ENCODE measurements around the gene ADARB1. TPM values are rescaled to one million over a fixed set of nuclear protein-coding genes. Genes with fewer than 3 reads are reported as not detected.

The ADARB1 gene
- total RNA-seq, 2 experiments from 2014 or later: 27.5 to 28.6 TPM

GRCh38 chr21:45187646-45188045 is 113.3 kb downstream of the ADARB1 start:
- ATAC-seq (ENCODE audit: poor library complexity): no peak
- no peaks in the 10 kb centered on the region for H3K4me1 ChIP-seq (ENCODE audit: insufficient read depth, low read length)
- no peak overlapping the region for H3K27ac ChIP-seq (ENCODE audit: low read depth in 1 of 2, low read length in 2 of 2)
- ChIA-PET CTCF (no interaction called here), POLR2A (no interaction called here)
- Mint-ChIP-seq H3K4me1 (ENCODE audit: low read depth) (no peaks in the 10 kb centered on the region), H3K36me3 (ENCODE audit: low read depth) (peaks cover 99% of the 10 kb centered on the region), H3K27me3 (no peaks in the 10 kb centered on the region), H3K9me3 (peaks cover 19% of the 10 kb centered on the region), H3K4me3 (no peak overlapping the region), H3K27ac (no peak overlapping the region)
- TF ChIP-seq CTCF (IDR thresholded peaks at IDR 0.05): no peak
- H3K27me3 ChIP-seq (ENCODE audit: control insufficient read depth in 1 of 2, insufficient read depth in 2 of 2, low read length in 2 of 2): no peaks in the 10 kb centered on the region
- H3K36me3 ChIP-seq (ENCODE audit: insufficient read depth, low read length): peaks cover 85% of the 10 kb centered on the region
- H3K4me3 ChIP-seq (ENCODE audit: low read length): no peak overlapping the region
- peaks cover 6 to 45% of the 10 kb centered on the region in 2 experiments for H3K9me3 ChIP-seq (ENCODE audit: control insufficient read depth in 1 of 2, insufficient read depth in 1 of 2, low read length in 2 of 2)
- intact Hi-C loops (cut with DNase I, micrococcal nuclease): no loop called here
- no peak for DNase-seq

DNA sequence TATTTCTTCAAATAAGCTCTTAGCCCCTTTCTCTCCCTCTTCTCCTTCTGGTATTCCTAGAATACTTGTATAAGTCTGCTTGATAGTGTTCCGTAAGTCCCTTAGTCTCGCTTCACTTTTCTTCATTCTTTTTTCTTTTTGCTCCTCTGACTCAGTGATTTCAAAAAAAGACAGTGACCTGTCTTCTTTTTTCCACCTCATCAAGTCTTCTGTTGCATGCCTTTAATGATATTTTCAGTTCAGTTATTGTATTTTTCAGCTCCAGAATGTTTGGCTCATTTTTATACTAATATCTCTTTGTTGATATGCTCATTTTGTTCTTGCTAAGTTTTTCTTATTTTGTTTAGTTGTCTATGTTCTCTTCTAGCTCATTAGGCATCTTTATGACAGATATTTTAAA is 115.6 kb downstream of the ADARB1 start:
- Histone ChIP-seq H3K4me1 (ENCODE audit: insufficient read depth, low read length) (no peaks in the 10 kb centered on the region), H3K36me3 (ENCODE audit: insufficient read depth, low read length) (peaks cover 68% of the 10 kb centered on the region), H3K4me3 (ENCODE audit: low read length) (no peak overlapping the region), H3K27ac (ENCODE audit: low read depth in 1 of 2, low read length in 2 of 2) (no peak overlapping the region), H3K27me3 (ENCODE audit: control insufficient read depth in 1 of 2, insufficient read depth in 2 of 2, low read length in 2 of 2) (no peaks in the 10 kb centered on the region), H3K9me3 (ENCODE audit: control insufficient read depth in 1 of 2, insufficient read depth in 1 of 2, low read length in 2 of 2) (peaks cover 6 to 45% of the 10 kb centered on the region in 2 experiments)
- Mint-ChIP-seq H3K9me3 (peaks cover 19% of the 10 kb centered on the region), H3K36me3 (ENCODE audit: low read depth) (peaks cover 96% of the 10 kb centered on the region), H3K4me3 (no peak overlapping the region), H3K4me1 (ENCODE audit: low read depth) (no peaks in the 10 kb centered on the region), H3K27me3 (no peaks in the 10 kb centered on the region), H3K27ac (no peak overlapping the region)
- intact Hi-C loops (cut with DNase I, micrococcal nuclease): loop anchor here in 1 of 2 experiments (1.0 kb wide), 1 partner anchor 28 kb away; no protein-coding TSS in a partner anchor
- TF ChIP-seq CTCF (IDR thresholded peaks at IDR 0.05): no peak
- ChIA-PET POLR2A (no interaction called here), CTCF (interaction anchor here (0.9 kb wide), 1 partner anchor 15 kb away, joined by 3 read pairs; no protein-coding TSS in a partner anchor)
- DNase-seq: no peak
- no peak for ATAC-seq (ENCODE audit: poor library complexity)

DNA sequence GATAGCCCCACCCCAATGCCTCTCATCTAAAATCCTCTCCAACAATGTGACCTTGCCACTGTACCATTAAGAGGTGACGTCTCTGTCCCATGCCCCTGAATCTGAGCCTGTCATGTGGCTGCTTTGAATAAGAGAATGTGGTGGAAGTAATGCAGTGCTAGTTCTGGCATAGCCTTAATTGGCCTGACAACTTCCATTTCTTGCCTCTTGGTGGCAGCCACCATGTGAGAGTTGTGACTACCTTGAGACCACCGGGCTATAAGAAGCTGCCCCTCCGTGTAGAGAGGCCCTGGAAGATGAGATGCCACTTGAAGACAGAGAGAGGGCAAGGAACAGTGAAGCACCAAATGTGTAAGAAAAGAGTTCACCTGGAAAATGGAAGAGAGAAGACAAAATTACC is 118.0 kb downstream of the ADARB1 start:
- no peak overlapping the region for H3K27ac ChIP-seq (ENCODE audit: low read depth in 1 of 2, low read length in 2 of 2)
- Mint-ChIP-seq H3K27me3 (no peaks in the 10 kb centered on the region), H3K4me3 (no peak overlapping the region), H3K4me1 (ENCODE audit: low read depth) (no peaks in the 10 kb centered on the region), H3K9me3 (peaks cover 12% of the 10 kb centered on the region), H3K36me3 (ENCODE audit: low read depth) (peaks cover 87% of the 10 kb centered on the region), H3K27ac (no peak overlapping the region)
- peaks cover 45% of the 10 kb centered on the region for H3K36me3 ChIP-seq (ENCODE audit: insufficient read depth, low read length)
- intact Hi-C loops (cut with DNase I, micrococcal nuclease): no loop called here
- CTCF ChIA-PET: no interaction called here
- peaks cover 6 to 29% of the 10 kb centered on the region in 2 experiments for H3K9me3 ChIP-seq (ENCODE audit: control insufficient read depth in 1 of 2, insufficient read depth in 1 of 2, low read length in 2 of 2)
- POLR2A ChIA-PET: no interaction called here
- no peaks in the 10 kb centered on the region for H3K4me1 ChIP-seq (ENCODE audit: insufficient read depth, low read length)
- no peak for TF ChIP-seq CTCF (IDR thresholded peaks at IDR 0.05)
- DNase-seq: no peak
- ATAC-seq (ENCODE audit: poor library complexity): no peak
- no peaks in the 10 kb centered on the region for H3K27me3 ChIP-seq (ENCODE audit: control insufficient read depth in 1 of 2, insufficient read depth in 2 of 2, low read length in 2 of 2)
- H3K4me3 ChIP-seq (ENCODE audit: low read length): no peak overlapping the region

Data from CD4-positive, alpha-beta T cell (primary cell).